Osteocyte (in vitro differentiated cells): ENCODE data around the gene ZNF423. TPM values are rescaled to one million over a fixed set of nuclear protein-coding genes. Genes with fewer than 3 reads are reported as not detected.

ENCODE experiments used
- DNase-seq: peaks from one replicate; pipeline ENCODE4 v3.0.0; 2021; ENCODE audit warnings: mixed read lengths; ENCODE audit not compliant: unreplicated experiment; ENCODE audit errors: extremely low spot score
- H3K27ac Mint-ChIP-seq: one replicate; pipeline ENCODE4 v1.8.0; 2021; ENCODE audit warnings: mild to moderate bottlenecking, mixed read lengths; ENCODE audit not compliant: unreplicated experiment
- H3K27me3 Mint-ChIP-seq: one replicate; pipeline ENCODE4 v1.8.0; 2021; ENCODE audit warnings: mixed read lengths; ENCODE audit not compliant: unreplicated experiment
- H3K36me3 Mint-ChIP-seq: one replicate; pipeline ENCODE4 v1.8.0; 2021; ENCODE audit warnings: mixed read lengths; ENCODE audit not compliant: unreplicated experiment
- H3K4me1 Mint-ChIP-seq: one replicate; pipeline ENCODE4 v1.8.0; 2021; ENCODE audit warnings: mixed read lengths; ENCODE audit not compliant: unreplicated experiment
- H3K4me3 Mint-ChIP-seq: one replicate; pipeline ENCODE4 v1.8.0; 2021; ENCODE audit warnings: mild to moderate bottlenecking, moderate library complexity, mixed read lengths; ENCODE audit not compliant: unreplicated experiment
- H3K9me3 Mint-ChIP-seq: one replicate; pipeline ENCODE4 v1.8.0; 2021; ENCODE audit warnings: mixed read lengths; ENCODE audit not compliant: unreplicated experiment
- total RNA-seq: library from RNA; stranded (reverse); gene quantifications from 2 replicates; pipeline ENCODE4 v1.2.1, GENCODE V29; 2021
- TF ChIP-seq, protein P1 (sequence below): fragments of 200-600 bp; sonication (generic); IDR thresholded peaks from 2 replicates; pipeline ENCODE4 v1.5.0; 2021; ENCODE audit warnings: antibody characterized with exemption, mild to moderate bottlenecking, moderate library complexity

The ZNF423 gene
- total RNA-seq, 1 donor from 2014 or later = 25.1 TPM

DNA sequence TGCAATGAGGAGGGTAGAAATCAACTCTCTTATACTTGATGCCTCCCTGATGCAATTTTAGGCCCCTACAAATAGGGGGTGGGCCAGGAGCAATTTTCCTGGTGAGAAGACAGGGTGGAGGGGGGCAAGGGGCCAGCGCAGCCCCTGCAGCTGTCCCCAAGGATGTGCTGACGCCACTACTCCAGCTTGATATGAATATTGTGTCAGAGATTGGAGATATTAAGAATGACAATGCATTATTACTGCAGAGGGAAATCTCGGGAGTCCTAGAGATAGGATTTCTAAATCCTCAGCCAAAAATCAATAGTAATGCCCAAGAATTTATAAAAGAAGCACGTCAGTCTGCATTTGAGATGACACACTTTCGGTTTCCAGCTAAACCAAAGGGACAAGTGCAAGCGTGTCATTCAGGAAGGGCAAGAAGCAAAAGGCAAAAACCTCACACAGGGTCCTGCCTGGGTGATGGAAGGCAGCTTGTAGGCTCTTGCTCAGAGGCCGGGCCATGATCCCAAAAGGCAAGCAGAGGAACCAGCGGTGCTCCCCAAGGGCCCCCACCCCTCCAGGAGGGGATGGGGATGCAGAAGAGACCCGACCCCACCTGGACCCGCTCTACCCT lies 303.5 kb downstream of the ZNF423 start:
- TF ChIP-seq, protein P1, sequence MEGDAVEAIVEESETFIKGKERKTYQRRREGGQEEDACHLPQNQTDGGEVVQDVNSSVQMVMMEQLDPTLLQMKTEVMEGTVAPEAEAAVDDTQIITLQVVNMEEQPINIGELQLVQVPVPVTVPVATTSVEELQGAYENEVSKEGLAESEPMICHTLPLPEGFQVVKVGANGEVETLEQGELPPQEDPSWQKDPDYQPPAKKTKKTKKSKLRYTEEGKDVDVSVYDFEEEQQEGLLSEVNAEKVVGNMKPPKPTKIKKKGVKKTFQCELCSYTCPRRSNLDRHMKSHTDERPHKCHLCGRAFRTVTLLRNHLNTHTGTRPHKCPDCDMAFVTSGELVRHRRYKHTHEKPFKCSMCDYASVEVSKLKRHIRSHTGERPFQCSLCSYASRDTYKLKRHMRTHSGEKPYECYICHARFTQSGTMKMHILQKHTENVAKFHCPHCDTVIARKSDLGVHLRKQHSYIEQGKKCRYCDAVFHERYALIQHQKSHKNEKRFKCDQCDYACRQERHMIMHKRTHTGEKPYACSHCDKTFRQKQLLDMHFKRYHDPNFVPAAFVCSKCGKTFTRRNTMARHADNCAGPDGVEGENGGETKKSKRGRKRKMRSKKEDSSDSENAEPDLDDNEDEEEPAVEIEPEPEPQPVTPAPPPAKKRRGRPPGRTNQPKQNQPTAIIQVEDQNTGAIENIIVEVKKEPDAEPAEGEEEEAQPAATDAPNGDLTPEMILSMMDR = no peak
- DNase-seq = no peak
- Mint-ChIP-seq H3K9me3 (no peaks in the 10 kb centered on the region), H3K4me1 (no peaks in the 10 kb centered on the region), H3K27me3 (peaks cover 19% of the 10 kb centered on the region), H3K27ac (no peak overlapping the region), H3K4me3 (no peak overlapping the region), H3K36me3 (no peaks in the 10 kb centered on the region)

- H3K27ac Mint-ChIP-seq = no peak overlapping the region
These were observed 305.2 kb downstream of the ZNF423 start for GRCh38 chr16:49550666-49551065.

DNA sequence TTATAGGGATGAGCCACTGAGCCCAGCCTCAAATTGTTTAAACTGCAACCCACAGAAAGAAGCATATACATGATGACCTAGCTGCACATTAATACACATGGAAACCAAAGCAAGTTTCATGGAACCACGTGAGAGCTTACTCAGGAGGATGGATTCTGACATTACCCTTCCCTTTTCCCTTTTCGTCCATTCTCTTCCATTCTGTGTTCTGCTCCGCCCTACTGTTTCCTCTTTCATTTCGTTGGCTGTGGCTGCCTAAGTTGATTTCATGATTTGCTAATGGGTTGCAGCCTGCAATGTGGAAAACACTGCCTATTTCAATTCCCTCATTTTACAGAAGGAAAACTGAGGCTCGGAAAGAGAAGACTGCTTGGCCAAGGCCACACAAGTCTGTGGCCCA lies 305.8 kb downstream of the ZNF423 start:
- H3K4me1 Mint-ChIP-seq = peaks cover 3% of the 10 kb centered on the region
- no peaks in the 10 kb centered on the region for H3K9me3 Mint-ChIP-seq
- DNase-seq = no peak
- H3K36me3 Mint-ChIP-seq = no peaks in the 10 kb centered on the region
- TF ChIP-seq, protein P1 = no peak
- no peak overlapping the region for H3K4me3 Mint-ChIP-seq
- H3K27me3 Mint-ChIP-seq = peaks cover 32% of the 10 kb centered on the region
- no peak overlapping the region for H3K27ac Mint-ChIP-seq

More at GRCh38 chr16:49550666-49551065, 305.2 kb downstream of the ZNF423 start:
- no peak for DNase-seq
- TF ChIP-seq, protein P1 = no peak
- Mint-ChIP-seq H3K4me1 (peaks cover 3% of the 10 kb centered on the region), H3K27me3 (peaks cover 32% of the 10 kb centered on the region), H3K9me3 (no peaks in the 10 kb centered on the region), H3K36me3 (no peaks in the 10 kb centered on the region), H3K4me3 (no peak overlapping the region)

DNA sequence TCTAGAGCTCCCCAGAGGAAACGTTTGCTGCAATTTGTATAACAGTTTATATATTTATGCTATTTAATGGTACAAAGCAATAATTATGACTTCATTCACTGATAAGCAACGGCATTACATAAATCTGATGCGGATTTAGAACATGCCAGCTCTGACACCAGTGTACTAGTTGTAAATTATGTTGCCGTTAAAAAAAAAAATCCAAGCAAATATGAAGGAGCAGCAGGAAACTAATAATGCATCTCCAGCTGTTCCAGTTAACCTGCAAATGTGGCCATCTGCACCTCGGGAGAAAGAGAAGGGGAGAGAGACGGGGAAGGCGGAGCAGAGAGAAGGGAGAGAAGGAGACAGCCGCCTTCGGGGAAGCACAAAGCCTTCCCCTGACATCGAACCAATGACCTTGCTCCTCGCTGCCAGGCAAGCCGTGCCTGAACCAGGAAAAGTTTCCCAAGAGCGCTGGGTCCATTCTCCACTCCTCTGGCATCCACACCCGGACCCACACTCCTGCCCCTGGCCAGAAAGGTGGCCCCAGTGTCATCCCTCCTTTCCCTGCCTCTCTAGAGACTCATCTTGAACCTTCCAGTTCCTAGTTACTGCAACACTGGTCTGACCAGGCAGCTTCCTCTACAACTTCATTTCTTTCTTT lies 307.5 kb downstream of the ZNF423 start:
- Mint-ChIP-seq H3K4me1 (peaks cover 3% of the 10 kb centered on the region), H3K27ac (no peak overlapping the region), H3K27me3 (peaks cover 37% of the 10 kb centered on the region), H3K36me3 (no peaks in the 10 kb centered on the region), H3K4me3 (no peak overlapping the region), H3K9me3 (no peaks in the 10 kb centered on the region)
- TF ChIP-seq, protein P1 = no peak
- no peak for DNase-seq

- Mint-ChIP-seq H3K27me3 (peaks cover 37% of the 10 kb centered on the region), H3K36me3 (no peaks in the 10 kb centered on the region), H3K4me3 (no peak overlapping the region), H3K27ac (no peak overlapping the region), H3K9me3 (no peaks in the 10 kb centered on the region), H3K4me1 (peaks cover 12% of the 10 kb centered on the region)
- TF ChIP-seq, protein P1 = no peak
- DNase-seq = no peak
These were observed 308.5 kb downstream of the ZNF423 start for GRCh38 chr16:49547448-49547847.
